Measurements from ENCODE around the gene UBE2H.

GRCh38 chr7:129947049-129947448 is 5.7 kb downstream of the UBE2H start:
- TF ChIP-seq CTCF (IDR thresholded peaks at IDR 0.05; ENCODE audit: insufficient read depth, low read length, poor library complexity, severe bottlenecking) (no peak), EZH2phosphoT487 (conservative IDR thresholded peaks at IDR 0.05; ENCODE audit: low read length) (no peak)
